Right kidney (tissue), 9 donors: Measurements from ENCODE around the gene LGR6.
"Not testable (repeated sequence)": the region's sequence is repeated elsewhere in the genome, so short reads cannot be mapped to it uniquely, and the experiment has no call there.

Experiments used
- DNase-seq: peaks from one replicate; pipeline ENCODE4 v3.0.0-alpha.2; 2016
- long read RNA-seq, 8 donors: transcript quantifications; one replicate each; lab custom pipeline, GENCODE V29; 2026

LGR6 gene
- long read RNA-seq, donor 1 = 0 reads
- long read RNA-seq, donor 2 = 0 reads
- long read RNA-seq, donor 3 = 0 reads
- long read RNA-seq, donor 4 = 0 reads
- long read RNA-seq, donor 5 = 0 reads
- long read RNA-seq, donor 6 = 0 reads
- long read RNA-seq, donor 7 = 0 reads
- long read RNA-seq, donor 8 = 0 reads

- DNase-seq = peak; percentile 66
These were observed at the start of gene LGR6 for GRCh38 chr1:202193614-202194327. TSS of gene LGR6 (plus strand) at chr1:202193799. CDS start at chr1:202193990, 191 bp downstream.

GRCh38 chr1:202144402-202145067, 49.1 kb upstream of the LGR6 start, which contains the start of gene ARL8A:
TSS of gene ARL8A (minus strand) at chr1:202144737. CDS start at chr1:202144572, 165 bp downstream.
- DNase-seq = peak; percentile 73

GRCh38 chr1:202145068-202145743, 48.4 kb upstream of the LGR6 start:
- no peak for DNase-seq

GRCh38 chr1:202145744-202146140, 47.9 kb upstream of the LGR6 start:
- not testable (repeated sequence) for DNase-seq

GRCh38 chr1:202146279-202146678, 47.3 kb upstream of the LGR6 start:
- no peak for DNase-seq

- no peak for DNase-seq
These were observed 46.6 kb upstream of the LGR6 start for GRCh38 chr1:202146993-202147392.

GRCh38 chr1:202148391-202148790, 45.2 kb upstream of the LGR6 start:
- no peak for DNase-seq

- no peak for DNase-seq
These were observed 44.0 kb upstream of the LGR6 start for GRCh38 chr1:202149566-202149965.

- DNase-seq = no peak
These were observed 43.4 kb upstream of the LGR6 start for GRCh38 chr1:202150187-202150586.

GRCh38 chr1:202150602-202151001, 43.0 kb upstream of the LGR6 start:
- DNase-seq = no peak

GRCh38 chr1:202151045-202151444, 42.6 kb upstream of the LGR6 start:
- no peak for DNase-seq

GRCh38 chr1:202152399-202152798, 41.2 kb upstream of the LGR6 start:
- DNase-seq = no peak

GRCh38 chr1:202153284-202153683, 40.3 kb upstream of the LGR6 start:
- no peak for DNase-seq

- DNase-seq = no peak
These were observed 39.3 kb upstream of the LGR6 start for GRCh38 chr1:202154148-202154765.

- no peak for DNase-seq
These were observed 38.7 kb upstream of the LGR6 start for GRCh38 chr1:202154766-202155477.

- DNase-seq = no peak
These were observed 38.0 kb upstream of the LGR6 start for GRCh38 chr1:202155478-202156021.

GRCh38 chr1:202156590-202156989, 37.0 kb upstream of the LGR6 start:
- DNase-seq = no peak

GRCh38 chr1:202157945-202158344, 35.7 kb upstream of the LGR6 start:
- DNase-seq = no peak

- DNase-seq = no peak
These were observed 34.6 kb upstream of the LGR6 start for GRCh38 chr1:202158810-202159533.

- no peak for DNase-seq
These were observed 33.8 kb upstream of the LGR6 start for GRCh38 chr1:202159534-202160371.
